H1 (cell line): ENCODE results near the gene NR2F1.

Experiments used
- BRCA1 ChIP-seq: IDR thresholded peaks from 2 replicates; pipeline ENCODE4 v1.6.1; 2012; ENCODE audit warnings: low read depth, low read length, improper control_type of control experiment
- CBX8 ChIP-seq: fragments of 300-800, 300-1000 bp; sonication (generic); IDR thresholded peaks from 2 replicates; pipeline ENCODE4 v1.7.1; 2016; ENCODE audit warnings: low read depth, low read length, borderline replicate concordance
- CTCF ChIP-seq, 3 experiments: IDR thresholded peaks; 1 replicate in 2 of 3; 2 replicates in 1 of 3; pipeline versions ENCODE4 v1.5.1 to v1.6.1; 2011; ENCODE audit warnings: low read length in 3 of 3, mild to moderate bottlenecking in 3 of 3, inconsistent platforms in 2 of 3, low read depth in 1 of 3, moderate library complexity in 1 of 3; ENCODE audit not compliant: insufficient read depth in 1 of 3; ENCODE audit errors: control extremely low read depth in 1 of 3
- EP300 ChIP-seq, 2 experiments: IDR thresholded peaks; 1 replicate in 1 of 2; 2 replicates in 1 of 2; pipeline ENCODE4 v1.6.1; 2011 to 2012; ENCODE audit warnings: low read depth in 2 of 2, low read length in 2 of 2, mild to moderate bottlenecking in 2 of 2, borderline replicate concordance in 1 of 2, inconsistent platforms in 1 of 2, moderate library complexity in 1 of 2
- EZH2 ChIP-seq: fragments of 200-600 bp; sonication (generic); IDR thresholded peaks from 2 replicates; pipeline ENCODE4 v1.7.1; 2012; ENCODE audit warnings: low read depth, mild to moderate bottlenecking, moderate library complexity, low read length, inconsistent platforms; ENCODE audit not compliant: severe bottlenecking
- HDAC2 ChIP-seq, 2 experiments: fragments of 300-600 bp in 1 of 2; sonication (generic) in 1 of 2; IDR thresholded peaks; 2 replicates each; pipeline ENCODE4 v1.6.1; 2011 to 2012; ENCODE audit warnings: low read depth in 2 of 2, low read length in 2 of 2, mild to moderate bottlenecking in 2 of 2, moderate library complexity in 2 of 2, borderline replicate concordance in 1 of 2, inconsistent platforms in 1 of 2
- HDAC6 ChIP-seq: IDR thresholded peaks from one replicate; pipeline ENCODE4 v1.7.1; 2012; ENCODE audit warnings: low read depth, mild to moderate bottlenecking, inconsistent platforms, low read length, moderate library complexity
- KDM1A ChIP-seq: fragments of 200-600, 300-600 bp; sonication (generic); IDR thresholded peaks from 2 replicates; pipeline ENCODE4 v1.7.1; 2016; ENCODE audit warnings: mild to moderate bottlenecking, low read length, borderline replicate concordance
- POLR2A ChIP-seq, 2 experiments: IDR thresholded peaks; 1 replicate in 1 of 2; 2 replicates in 1 of 2; pipeline ENCODE4 v1.6.1; 2011; ENCODE audit warnings: low read depth in 2 of 2, low read length in 2 of 2, mild to moderate bottlenecking in 2 of 2; ENCODE audit errors: control extremely low read depth in 1 of 2
- POLR2AphosphoS5 ChIP-seq: IDR thresholded peaks from 2 replicates; pipeline ENCODE4 v1.6.1; 2011; ENCODE audit warnings: low read depth, low read length
- RFX5 ChIP-seq: IDR thresholded peaks from 2 replicates; pipeline ENCODE4 v1.6.1; 2011; ENCODE audit warnings: low read depth, low read length, improper control_type of control experiment, borderline replicate concordance
- TAF1 ChIP-seq: IDR thresholded peaks from 2 replicates; pipeline ENCODE4 v1.6.1; 2011; ENCODE audit warnings: mild to moderate bottlenecking, low read depth, low read length

GRCh38 chr5:93585041-93585766 lies 2.2 kb downstream of the NR2F1 start:
- TF ChIP-seq RFX5 (no peak), CTCF (IDR thresholded peaks at IDR 0.05; ENCODE audit: control extremely low read depth in 1 of 3, insufficient read depth in 1 of 3, low read depth in 1 of 3, low read length in 3 of 3) (no peak), POLR2AphosphoS5 (no peak), TAF1 (no peak), HDAC6 (no peak), POLR2A (IDR thresholded peaks at IDR 0.05; ENCODE audit: control extremely low read depth in 1 of 2, low read depth in 2 of 2, low read length in 2 of 2) (no peak), BRCA1 (no peak), KDM1A (no peak), CBX8 (no peak), EZH2 (peak; percentile 81), HDAC2 (IDR thresholded peaks at IDR 0.05; ENCODE audit: borderline replicate concordance in 1 of 2, low read depth in 2 of 2, low read length in 2 of 2) (no peak), EP300 (IDR thresholded peaks at IDR 0.05; ENCODE audit: borderline replicate concordance in 1 of 2, low read depth in 2 of 2, low read length in 2 of 2) (no peak)
